ENCODE results near the gene UBIAD1. TPM values are rescaled to one million over a fixed set of nuclear protein-coding genes. Genes with fewer than 3 reads are reported as not detected.
A peak's percentile ranks its signal among the peaks of the same experiment; 100 is the strongest.

The UBIAD1 gene
- total and polyA plus RNA-seq, 9 of the 15 experiments (the other 6 are each of a cell fraction or from before 2014, with no cell fraction given): 6.2 to 34.3 (median 22.3) TPM

DNA sequence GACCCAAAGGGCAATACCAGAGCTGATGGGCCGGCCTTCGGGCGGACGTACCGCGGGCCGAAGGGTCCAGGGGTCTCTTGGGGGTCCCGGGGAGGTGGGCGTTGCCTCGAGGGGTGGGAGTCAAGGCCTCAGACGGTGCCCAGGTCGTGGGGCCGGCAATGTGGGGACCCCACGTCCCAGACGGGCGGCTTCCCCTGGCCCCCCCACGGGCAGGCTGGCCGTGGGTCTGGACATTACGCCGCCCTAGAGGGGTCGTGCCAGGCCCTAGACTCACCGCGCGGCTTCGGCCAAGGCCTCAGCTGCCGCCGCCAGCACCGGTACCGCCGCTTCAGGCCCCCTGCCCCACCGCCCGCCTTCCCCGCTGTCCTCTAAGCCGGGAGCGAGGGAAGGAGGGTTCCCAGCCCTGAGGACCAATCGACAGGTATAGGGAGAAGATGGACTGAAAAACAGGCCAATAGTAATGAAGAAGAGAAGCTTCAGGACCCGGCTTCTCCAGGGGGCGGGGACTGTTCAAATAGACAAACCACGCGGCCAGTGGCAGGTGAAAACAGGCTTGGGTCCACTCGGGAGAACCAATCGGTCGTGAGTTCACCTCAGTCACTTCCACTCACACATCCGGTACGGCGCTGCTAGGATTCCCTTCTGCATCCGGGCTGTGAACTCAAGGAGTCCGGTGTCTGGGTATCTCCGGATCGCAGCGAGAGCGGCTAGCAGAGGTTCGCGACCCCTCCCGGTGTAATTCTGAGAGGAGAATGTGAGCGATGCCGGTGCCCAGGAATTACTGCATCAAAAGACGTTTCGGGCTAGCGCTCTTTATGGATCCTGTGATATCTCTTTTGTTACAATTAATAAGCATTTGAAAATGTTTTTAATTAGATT lies 10.6 kb upstream of the UBIAD1 start, which contains the start of gene MTOR (continued):
- TF ChIP-seq, protein P1, sequence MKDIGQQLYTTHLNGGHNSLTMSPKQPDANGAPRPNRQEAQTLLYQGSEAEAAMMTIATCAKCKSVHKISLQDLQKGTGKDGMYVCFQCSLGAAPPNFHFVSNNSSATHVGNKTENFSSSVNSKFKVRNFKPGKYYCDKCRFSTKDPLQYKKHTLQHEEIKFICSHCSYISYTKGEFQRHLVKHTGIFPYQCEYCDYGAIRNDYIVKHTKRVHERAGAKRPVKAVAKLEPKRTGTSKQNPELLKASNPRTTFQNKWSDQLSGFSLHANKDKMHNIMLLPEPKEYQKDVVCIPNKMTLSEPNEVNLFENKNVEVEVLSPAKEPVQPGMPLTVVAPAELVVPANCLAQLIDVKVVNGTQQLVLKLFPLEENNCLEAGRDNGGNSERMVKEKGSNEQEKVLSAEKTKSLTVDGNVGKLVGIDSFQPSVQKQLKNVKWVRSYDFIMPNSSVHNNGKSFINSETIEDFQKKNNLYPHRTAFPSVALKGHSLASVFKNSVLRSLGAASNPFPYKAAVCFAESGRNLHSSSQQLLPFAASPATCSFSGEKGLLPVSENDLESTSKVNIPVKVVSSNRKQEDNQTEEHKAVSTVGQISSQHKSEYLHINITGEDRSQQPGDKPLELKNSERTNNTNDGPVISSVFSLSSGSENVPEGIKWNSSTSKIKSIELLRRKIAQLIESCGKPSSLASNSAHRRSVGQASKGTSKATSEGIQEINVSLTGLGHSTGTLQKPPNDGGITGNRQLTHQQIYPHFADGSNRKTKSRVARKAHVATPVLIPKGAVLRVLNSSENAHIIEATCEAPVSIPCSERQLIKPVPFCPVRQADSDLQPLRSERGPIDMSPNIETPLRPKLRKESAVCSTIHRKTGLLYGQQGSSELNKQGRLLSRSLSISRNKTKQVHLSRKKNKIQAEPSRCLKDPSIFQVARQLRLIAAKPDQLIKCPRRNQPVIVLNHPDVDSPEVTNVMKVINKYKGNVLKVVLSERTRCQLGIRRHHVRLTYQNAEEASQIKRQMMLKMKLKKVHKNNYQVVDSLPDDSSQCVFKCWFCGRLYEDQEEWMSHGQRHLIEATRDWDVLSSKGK (CRISPR knock-in tag; IDR thresholded peaks at IDR 0.05): no peak
- no peak for TF ChIP-seq ZNF695 (CRISPR knock-in tag; IDR thresholded peaks at IDR 0.05)
- TF ChIP-seq MAFK (IDR thresholded peaks at IDR 0.05; ENCODE audit: low read length): no peak
- TF ChIP-seq NFIX (CRISPR knock-in tag; IDR thresholded peaks at IDR 0.05; ENCODE audit: low read depth): no peak
- TF ChIP-seq, protein P2, sequence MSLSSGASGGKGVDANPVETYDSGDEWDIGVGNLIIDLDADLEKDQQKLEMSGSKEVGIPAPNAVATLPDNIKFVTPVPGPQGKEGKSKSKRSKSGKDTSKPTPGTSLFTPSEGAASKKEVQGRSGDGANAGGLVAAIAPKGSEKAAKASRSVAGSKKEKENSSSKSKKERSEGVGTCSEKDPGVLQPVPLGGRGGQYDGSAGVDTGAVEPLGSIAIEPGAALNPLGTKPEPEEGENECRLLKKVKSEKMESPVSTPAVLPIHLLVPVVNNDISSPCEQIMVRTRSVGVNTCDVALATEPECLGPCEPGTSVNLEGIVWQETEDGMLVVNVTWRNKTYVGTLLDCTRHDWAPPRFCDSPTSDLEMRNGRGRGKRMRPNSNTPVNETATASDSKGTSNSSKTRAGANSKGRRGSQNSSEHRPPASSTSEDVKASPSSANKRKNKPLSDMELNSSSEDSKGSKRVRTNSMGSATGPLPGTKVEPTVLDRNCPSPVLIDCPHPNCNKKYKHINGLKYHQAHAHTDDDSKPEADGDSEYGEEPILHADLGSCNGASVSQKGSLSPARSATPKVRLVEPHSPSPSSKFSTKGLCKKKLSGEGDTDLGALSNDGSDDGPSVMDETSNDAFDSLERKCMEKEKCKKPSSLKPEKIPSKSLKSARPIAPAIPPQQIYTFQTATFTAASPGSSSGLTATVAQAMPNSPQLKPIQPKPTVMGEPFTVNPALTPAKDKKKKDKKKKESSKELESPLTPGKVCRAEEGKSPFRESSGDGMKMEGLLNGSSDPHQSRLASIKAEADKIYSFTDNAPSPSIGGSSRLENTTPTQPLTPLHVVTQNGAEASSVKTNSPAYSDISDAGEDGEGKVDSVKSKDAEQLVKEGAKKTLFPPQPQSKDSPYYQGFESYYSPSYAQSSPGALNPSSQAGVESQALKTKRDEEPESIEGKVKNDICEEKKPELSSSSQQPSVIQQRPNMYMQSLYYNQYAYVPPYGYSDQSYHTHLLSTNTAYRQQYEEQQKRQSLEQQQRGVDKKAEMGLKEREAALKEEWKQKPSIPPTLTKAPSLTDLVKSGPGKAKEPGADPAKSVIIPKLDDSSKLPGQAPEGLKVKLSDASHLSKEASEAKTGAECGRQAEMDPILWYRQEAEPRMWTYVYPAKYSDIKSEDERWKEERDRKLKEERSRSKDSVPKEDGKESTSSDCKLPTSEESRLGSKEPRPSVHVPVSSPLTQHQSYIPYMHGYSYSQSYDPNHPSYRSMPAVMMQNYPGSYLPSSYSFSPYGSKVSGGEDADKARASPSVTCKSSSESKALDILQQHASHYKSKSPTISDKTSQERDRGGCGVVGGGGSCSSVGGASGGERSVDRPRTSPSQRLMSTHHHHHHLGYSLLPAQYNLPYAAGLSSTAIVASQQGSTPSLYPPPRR (CRISPR knock-in tag; IDR thresholded peaks at IDR 0.05; ENCODE audit: borderline replicate concordance): no peak
- no peak for TF ChIP-seq BRF1 (IDR thresholded peaks at IDR 0.05; ENCODE audit: borderline replicate concordance, extremely low read depth, insufficient read length)
- TF ChIP-seq, protein P3, sequence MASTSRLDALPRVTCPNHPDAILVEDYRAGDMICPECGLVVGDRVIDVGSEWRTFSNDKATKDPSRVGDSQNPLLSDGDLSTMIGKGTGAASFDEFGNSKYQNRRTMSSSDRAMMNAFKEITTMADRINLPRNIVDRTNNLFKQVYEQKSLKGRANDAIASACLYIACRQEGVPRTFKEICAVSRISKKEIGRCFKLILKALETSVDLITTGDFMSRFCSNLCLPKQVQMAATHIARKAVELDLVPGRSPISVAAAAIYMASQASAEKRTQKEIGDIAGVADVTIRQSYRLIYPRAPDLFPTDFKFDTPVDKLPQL (IDR thresholded peaks at IDR 0.05; ENCODE audit: extremely low read depth, insufficient read length): no peak
- TF ChIP-seq CAMTA2 (CRISPR knock-in tag; conservative IDR thresholded peaks at IDR 0.05): no peak
- TF ChIP-seq, protein P4, sequence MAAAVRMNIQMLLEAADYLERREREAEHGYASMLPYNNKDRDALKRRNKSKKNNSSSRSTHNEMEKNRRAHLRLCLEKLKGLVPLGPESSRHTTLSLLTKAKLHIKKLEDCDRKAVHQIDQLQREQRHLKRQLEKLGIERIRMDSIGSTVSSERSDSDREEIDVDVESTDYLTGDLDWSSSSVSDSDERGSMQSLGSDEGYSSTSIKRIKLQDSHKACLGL (CRISPR knock-in tag; IDR thresholded peaks at IDR 0.05; ENCODE audit: borderline replicate concordance, poor library complexity, severe bottlenecking): no peak
- TF ChIP-seq KDM5B (IDR thresholded peaks at IDR 0.05; ENCODE audit: insufficient replicate concordance, low read depth, low read length): peak; percentile 86
- no peak for TF ChIP-seq SMC3 (conservative IDR thresholded peaks at IDR 0.05; ENCODE audit: insufficient read depth, low read depth, low read length)
- peak; percentile 61 for TF ChIP-seq POLR2AphosphoS5 (IDR thresholded peaks at IDR 0.05; ENCODE audit: control insufficient read depth, insufficient read depth, low read depth, low read length)
- 0 out of 2 replicates have a peak, but pooled peaks have one; percentile 30 for TF ChIP-seq KAT7 (CRISPR knock-in tag; IDR thresholded peaks at IDR 0.05; ENCODE audit: borderline replicate concordance)
- TF ChIP-seq, protein P5, sequence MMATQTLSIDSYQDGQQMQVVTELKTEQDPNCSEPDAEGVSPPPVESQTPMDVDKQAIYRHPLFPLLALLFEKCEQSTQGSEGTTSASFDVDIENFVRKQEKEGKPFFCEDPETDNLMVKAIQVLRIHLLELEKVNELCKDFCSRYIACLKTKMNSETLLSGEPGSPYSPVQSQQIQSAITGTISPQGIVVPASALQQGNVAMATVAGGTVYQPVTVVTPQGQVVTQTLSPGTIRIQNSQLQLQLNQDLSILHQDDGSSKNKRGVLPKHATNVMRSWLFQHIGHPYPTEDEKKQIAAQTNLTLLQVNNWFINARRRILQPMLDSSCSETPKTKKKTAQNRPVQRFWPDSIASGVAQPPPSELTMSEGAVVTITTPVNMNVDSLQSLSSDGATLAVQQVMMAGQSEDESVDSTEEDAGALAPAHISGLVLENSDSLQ (IDR thresholded peaks at IDR 0.05): peak; percentile 100
- 0 out of 2 replicates have a peak, but pooled peaks have one; percentile 56 for TF ChIP-seq ZNF764 (CRISPR knock-in tag; IDR thresholded peaks at IDR 0.05; ENCODE audit: low read depth)
